ENCODE data around the gene B4GAT1.
A peak's percentile ranks its signal among the peaks of the same experiment; 100 is the strongest.

Gene B4GAT1

GRCh38 chr11:66347425-66348276 lies at the start of gene B4GAT1:
Gene B4GAT1, minus strand, starts transcription at chr11:66347629. Its CDS starts 84 bp downstream, at chr11:66347545.
- Histone ChIP-seq H3K79me2 (peaks cover 9% of the 10 kb centered on the region), H3K27me3 (ENCODE audit: control insufficient read depth, insufficient read depth, low read length) (no peaks in the 10 kb centered on the region), H3K27ac (peak within 1 kb of the TSS; percentile 77), H3K4me3 (ENCODE audit: low read depth, low read length) (peak within 1 kb of the TSS; percentile 84), H3K9me3 (ENCODE audit: control insufficient read depth, low read length) (no peaks in the 10 kb centered on the region), H3K9ac (no peak within 1 kb of the TSS), H3K4me1 (peaks cover 6% of the 10 kb centered on the region), H2AFZ (peak within 1 kb of the TSS; percentile 77), H3K4me2 (ENCODE audit: low read length) (peak within 1 kb of the TSS; percentile 97), H3K36me3 (ENCODE audit: control insufficient read depth, insufficient read depth, low read length) (no peaks in the 10 kb centered on the region)
- no peak for TF ChIP-seq CTCF (IDR thresholded peaks at IDR 0.05)

- Histone ChIP-seq H3K79me2 (no peaks in the 10 kb centered on the region), H3K4me2 (ENCODE audit: low read length) (no peak overlapping the region), H3K27ac (no peak overlapping the region), H3K9ac (no peak overlapping the region), H3K4me1 (no peaks in the 10 kb centered on the region), H3K4me3 (ENCODE audit: low read depth, low read length) (no peak overlapping the region), H2AFZ (no peak overlapping the region), H3K9me3 (ENCODE audit: control insufficient read depth, low read length) (no peaks in the 10 kb centered on the region), H3K27me3 (ENCODE audit: control insufficient read depth, insufficient read depth, low read length) (no peaks in the 10 kb centered on the region), H3K36me3 (ENCODE audit: control insufficient read depth, insufficient read depth, low read length) (no peaks in the 10 kb centered on the region)
- no peak for TF ChIP-seq CTCF (IDR thresholded peaks at IDR 0.05)
These were observed 46.5 kb upstream of the B4GAT1 start for GRCh38 chr11:66393954-66394353.

- TF ChIP-seq CTCF (IDR thresholded peaks at IDR 0.05): no peak
- Histone ChIP-seq H3K79me2 (no peaks in the 10 kb centered on the region), H3K9ac (no peak overlapping the region), H3K27ac (no peak overlapping the region), H3K9me3 (ENCODE audit: control insufficient read depth, low read length) (no peaks in the 10 kb centered on the region), H3K4me3 (ENCODE audit: low read depth, low read length) (no peak overlapping the region), H3K4me2 (ENCODE audit: low read length) (no peak overlapping the region), H3K4me1 (no peaks in the 10 kb centered on the region), H3K27me3 (ENCODE audit: control insufficient read depth, insufficient read depth, low read length) (no peaks in the 10 kb centered on the region), H3K36me3 (ENCODE audit: control insufficient read depth, insufficient read depth, low read length) (no peaks in the 10 kb centered on the region), H2AFZ (no peak overlapping the region)
These were observed 43.9 kb upstream of the B4GAT1 start for GRCh38 chr11:66391322-66391721.

- no peak overlapping the region for H3K4me2 ChIP-seq (ENCODE audit: low read length)
- H3K27me3 ChIP-seq (ENCODE audit: control insufficient read depth, insufficient read depth, low read length): no peaks in the 10 kb centered on the region
- H3K9me3 ChIP-seq (ENCODE audit: control insufficient read depth, low read length): no peaks in the 10 kb centered on the region
- peak; percentile 65 for TF ChIP-seq CTCF (IDR thresholded peaks at IDR 0.05)
- no peak overlapping the region for H3K9ac ChIP-seq
- H2AFZ ChIP-seq: no peak overlapping the region
- H3K36me3 ChIP-seq (ENCODE audit: control insufficient read depth, insufficient read depth, low read length): no peaks in the 10 kb centered on the region
- no peak overlapping the region for H3K4me3 ChIP-seq (ENCODE audit: low read depth, low read length)
- no peaks in the 10 kb centered on the region for H3K79me2 ChIP-seq
- no peak overlapping the region for H3K27ac ChIP-seq
- H3K4me1 ChIP-seq: no peaks in the 10 kb centered on the region
These were observed 41.5 kb upstream of the B4GAT1 start for GRCh38 chr11:66388780-66389386.

Data from parathyroid adenoma (tissue), 2 donors.